Activated CD4-positive, alpha-beta T cell treated with anti-CD3 and anti-CD28 coated beads, Interleukin-2, amount 50 U/mL, for 16 hours (primary cell): ENCODE results near the gene SPOP.

Experiments used
- DNase-seq: peaks from one replicate; pipeline ENCODE4 v3.0.0-alpha.2; 2020

Gene SPOP

DNA sequence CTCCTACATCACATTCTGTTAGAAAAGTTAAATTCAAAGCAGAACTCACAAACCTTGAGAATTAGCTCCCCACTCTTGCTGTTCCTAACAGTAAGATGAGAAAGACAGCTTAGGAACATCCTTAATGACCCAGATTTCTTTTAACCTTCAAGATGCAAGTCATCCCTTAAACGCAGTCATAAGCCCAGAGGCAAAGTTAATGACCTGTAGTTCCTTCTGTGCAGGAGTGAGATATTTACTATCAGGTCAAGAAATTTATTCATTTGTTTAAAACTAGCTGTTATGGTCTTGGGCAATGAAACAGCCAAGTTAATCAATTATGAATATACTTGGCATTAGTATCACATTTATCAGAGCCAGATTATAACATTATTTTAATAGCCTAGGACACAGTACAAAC, 65.2 kb downstream of the SPOP start:
- DNase-seq: no peak

DNA sequence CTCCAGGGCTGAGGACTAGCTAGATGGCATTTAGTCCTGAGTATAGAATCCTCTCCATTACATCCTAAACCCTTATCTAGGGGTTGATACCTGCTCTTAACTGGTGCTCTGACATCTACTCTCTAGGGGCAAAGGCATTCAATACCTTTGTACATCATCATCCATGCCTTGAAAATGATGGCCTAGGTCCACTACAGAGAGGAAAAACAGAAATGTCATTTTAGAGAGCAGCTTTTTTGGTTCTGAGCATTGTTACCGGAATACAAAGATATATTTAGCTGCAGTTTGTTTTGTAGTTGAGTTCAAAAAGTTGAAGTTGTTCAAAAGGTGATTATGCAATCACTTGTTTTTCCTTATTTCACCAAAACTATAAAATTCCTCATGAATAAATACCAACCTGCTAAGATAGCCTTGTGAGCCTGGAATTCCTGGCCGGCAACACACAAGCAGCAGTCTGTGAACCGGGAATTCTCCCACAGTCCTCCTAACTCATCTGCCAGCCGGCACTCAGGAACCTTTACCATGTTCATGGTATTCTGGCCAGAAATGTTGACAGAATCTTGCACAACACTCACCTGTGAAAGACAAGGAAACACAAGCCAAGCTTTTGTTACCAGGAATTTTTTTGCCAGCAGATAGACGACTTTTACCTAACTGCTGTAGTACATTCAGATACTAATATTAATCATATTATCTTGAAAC, 66.9 kb downstream of the SPOP start:
- no peak for DNase-seq

DNA sequence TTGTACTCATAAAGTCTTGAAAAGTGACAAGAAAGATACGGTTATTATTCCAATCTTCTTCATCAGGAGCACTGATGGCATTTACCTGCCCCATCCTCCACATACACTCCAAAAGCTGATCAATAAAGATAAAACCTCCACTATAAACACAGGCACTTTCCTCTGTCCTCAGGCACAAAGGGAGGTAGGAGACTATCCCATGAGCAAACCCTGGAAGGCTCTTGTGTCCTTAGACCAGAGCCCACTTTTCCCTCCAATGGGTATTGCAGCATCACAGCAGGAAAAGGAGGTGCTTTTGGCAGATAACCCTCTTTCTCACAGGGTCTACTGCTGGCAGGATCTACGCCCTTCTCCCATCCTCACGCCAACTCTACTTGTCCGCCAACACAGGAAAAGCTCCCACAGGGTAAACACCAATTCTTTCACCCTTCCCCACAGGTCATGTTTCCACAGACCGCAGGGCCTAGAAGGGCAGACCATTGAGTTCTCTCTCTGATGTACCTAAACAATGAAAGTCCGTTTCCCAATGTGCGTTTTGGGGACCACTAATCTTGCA, 73.5 kb downstream of the SPOP start:
- DNase-seq: no peak

DNA sequence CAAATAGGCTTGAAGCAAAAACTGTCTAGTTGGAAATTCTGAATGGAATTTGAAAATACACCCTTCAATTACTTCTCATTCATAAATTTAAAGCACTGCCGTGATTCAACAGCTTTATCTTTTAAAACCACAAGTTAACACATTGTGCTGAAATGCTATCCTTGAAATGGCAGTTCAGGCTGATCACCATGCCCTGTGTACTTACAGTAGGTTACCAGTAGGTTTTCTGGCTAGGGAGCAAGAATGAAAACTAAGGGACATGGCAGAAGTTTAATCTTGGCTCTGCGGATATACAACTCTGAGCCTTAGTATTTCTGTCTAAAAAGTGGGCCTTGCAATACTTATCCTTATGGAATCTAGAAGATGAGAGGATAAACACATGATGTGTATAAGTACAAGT, 74.2 kb downstream of the SPOP start:
- no peak for DNase-seq

DNA sequence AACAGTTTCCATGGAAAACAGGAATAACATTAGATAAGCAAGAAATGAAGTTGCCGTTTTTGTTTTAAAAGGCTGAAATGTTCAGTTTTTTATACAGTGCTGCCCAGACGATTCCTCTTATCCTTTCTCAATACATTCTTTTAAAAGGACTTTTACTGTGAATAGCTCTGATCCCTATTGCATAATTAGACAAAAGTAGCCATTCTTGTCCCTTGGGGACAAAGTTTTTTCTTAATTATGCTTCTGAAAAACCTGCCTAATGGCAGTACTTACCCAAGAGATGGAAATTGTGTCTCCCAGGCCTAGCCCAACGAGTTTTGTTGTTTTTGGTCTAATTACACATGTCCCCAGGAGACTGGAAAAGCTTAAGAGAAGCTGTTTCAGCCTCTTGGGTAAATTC, 74.7 kb downstream of the SPOP start:
- DNase-seq: no peak

DNA sequence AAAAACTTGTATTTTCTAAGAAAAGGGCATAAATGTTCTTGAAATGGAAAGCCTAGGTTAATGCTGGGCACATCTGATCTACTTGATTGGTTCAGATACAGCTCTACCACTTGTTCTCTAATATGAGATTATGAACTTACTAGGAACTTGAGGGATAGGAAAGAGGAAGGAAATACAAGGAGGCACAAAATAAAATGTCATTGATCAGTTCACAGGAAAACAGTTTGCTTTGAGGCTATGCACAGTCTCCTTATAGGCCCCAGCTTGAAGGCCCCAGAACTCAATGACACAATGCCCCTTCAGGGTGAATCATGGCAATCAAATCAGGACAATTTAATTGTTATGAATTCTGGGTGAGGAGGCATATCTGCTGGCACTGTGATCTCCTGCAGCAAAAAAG, 75.1 kb downstream of the SPOP start:
- DNase-seq: no peak

DNA sequence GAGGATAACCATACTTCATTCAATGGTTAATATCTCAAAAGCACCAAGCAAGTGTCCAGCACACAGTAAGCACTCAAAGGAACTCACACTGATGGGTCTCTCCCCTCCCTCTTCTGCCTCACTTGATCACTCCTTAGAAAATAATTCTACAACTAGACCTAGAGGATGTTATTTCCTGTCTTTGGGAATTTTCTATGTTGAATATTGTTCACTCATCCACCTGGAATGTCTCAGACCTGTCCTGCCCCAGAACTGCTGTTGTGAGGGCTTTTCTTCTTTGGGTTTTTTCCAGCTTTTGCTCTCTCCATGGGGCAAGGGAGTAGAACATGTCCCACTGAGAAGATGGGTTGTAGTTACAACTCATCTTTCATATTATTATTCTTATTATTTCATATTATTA, 76.9 kb downstream of the SPOP start:
- no peak for DNase-seq

DNA sequence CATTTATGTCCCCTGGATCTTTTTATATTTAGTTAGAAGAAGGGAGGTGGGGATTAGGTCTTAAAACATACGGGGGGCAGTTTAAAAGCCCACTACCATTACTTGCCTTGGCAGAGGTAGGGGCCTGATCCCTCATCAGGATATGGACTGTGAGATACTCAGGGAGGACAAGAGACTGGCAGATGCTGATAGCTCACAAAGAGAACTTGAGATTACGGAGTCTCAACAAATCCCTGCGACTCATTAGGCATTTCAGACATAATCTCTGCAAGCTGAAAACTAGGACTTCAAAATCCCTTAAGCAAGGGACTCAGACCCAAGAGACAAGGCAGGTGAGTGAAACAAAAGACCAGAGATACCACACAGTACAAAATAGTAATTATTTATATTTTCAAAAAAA, 79.0 kb downstream of the SPOP start:
- DNase-seq: no peak

DNA sequence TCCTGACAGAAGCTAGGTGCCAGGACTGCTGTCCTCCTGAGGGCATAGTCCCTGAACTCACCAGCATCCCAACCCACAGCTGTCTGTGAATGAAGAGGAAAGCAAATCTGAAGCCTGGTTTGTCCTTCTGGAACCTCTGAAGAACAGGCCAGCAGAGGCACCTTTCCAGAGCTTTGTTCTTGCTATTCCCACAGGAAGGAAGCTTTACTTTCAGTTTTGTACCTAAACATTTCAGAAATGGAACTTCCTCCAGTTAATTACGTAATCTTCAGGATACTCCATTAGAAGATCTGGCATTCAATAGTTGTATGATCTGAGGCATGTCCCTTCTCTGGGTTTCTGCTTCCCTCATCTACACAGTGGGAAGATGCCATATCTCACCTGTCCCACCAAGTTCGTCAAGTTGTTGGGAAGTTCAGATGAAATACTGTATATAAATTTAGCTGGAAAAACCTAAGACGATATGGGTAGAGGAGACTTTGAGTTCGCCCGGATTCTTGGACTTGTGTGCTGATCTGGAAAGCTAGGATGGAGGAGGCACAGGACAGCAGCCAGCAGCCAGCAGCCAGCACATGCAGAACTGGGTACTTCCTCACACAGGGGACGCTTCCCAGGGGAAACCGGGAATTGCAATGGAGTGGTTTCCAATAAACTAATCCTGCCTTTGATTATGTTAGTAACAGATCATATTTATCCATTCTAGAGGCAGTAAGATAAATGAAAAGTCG, 79.8 kb downstream of the SPOP start:
- no peak for DNase-seq

DNA sequence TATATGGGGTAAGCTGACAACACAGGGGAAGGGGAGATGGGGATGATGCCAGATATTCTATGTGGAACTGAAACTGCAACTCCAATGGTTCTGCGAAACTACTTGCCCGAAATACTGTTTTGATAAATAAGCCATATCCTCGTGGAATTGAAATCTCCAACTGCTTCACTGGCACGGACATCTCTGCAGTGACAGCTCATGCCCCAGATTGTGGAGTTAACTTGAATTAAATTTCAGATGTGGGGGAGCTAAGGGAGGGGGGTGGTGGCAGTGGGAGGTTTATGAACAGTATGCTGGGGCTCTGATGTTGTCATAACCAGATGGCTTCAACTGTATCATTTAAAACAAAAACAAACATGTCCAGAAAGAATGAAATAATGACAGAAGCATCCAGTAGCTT, 80.5 kb downstream of the SPOP start:
- no peak for DNase-seq

DNA sequence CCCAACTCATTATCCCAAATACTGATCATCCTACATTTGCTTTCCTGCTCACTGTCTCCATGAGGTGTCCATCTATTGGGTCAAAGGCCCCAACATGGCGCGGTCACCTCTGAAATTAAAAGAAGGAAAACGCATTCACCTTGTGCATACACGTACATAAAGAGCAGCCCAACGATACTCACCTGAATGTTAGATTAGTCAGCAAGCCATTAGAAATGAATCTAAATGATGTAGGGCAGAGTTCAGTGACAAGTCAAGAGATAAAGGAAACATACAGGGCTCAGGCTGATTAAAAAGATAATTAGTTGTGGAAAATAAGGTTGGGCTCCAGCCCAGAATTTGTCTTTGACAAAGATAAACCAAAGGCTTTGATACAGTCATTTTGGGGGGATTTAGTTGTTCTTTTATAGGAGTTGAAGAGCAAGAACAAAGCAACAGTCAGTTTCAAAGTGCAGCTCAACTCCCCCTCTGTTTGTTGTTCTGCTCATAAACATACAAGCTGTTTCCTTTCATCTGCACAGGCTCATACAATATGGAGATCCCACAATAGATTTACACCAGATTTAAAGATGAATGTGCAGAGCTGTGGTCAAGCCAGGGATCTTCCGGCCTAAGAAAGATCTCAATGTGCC, 81.2 kb downstream of the SPOP start:
- DNase-seq: no peak

DNA sequence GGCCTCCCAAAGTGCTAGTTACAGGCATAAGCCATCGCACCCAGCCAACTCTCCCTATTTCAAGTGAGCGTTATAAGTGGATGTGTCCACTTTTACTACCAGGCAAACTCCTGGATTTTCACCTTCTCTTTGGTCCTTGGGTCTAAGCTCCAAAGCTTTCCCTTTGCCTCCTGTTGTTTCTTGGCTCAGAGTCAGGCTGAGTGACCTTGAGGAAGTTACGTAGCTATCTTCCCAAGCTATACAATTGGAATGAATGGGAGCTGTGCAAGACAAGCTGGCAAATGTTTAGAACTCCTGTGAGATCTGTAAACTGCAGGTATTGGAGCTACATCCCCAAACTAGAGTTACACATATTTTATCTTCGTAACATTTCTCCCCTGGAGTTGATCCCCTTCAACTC, 81.9 kb downstream of the SPOP start:
- no peak for DNase-seq

DNA sequence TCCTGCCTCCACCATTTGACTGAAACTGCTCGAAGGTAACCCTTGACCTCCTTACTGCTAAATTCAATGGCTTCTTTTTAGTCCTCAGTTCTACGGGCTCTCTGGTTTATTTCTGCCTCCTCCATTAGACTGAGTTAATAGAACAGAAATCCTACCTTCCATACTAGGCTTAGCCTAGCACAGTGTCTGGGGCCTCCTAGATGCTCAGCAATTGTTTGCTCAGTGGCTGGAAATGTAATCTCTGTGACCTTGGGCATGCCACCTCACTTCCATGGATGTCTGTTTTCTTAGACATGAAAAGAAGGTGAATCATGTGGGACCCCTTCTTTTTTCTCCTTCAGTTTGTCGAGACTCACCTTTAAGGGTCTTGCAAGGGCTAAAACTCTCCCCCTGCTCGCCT, 82.6 kb downstream of the SPOP start:
- DNase-seq: no peak

DNA sequence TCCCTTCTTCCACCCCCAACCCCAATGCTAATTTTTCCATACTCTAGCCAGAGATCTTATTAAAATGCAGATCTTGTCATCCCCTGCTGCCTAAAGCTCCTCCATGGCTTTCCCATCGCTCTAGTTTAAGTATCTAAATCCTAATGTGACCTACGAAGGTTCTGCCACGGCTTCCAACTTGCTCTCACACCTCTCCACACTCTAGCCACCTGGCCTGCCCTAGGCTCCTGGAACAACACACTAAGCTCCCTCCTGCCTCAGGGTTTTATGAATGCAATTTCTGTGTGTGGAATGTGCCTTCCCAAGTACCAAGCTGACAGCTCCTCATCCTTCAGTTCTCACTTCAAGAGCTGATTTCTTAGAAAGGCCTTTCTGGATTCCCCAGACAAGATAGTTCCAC, 85.6 kb downstream of the SPOP start:
- DNase-seq: no peak

DNA sequence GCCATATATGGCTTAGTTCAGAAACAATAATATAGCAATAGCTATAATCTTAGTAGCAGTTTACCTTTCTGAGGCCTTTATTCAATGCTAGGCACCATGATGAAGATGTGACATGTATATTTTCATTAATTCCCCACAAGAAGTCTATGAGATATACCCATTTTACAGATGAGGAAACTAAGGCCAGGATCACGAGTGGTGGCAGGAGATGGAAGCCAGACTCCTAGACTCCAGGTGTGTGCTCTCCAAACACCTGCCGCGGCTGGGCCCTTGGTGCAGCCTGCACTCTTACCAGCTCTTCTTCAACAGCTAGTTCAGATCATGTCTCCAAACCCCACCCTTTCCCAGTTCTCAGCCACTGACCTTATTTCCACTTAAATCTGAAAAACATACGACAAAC, 87.0 kb downstream of the SPOP start:
- no peak for DNase-seq

DNA sequence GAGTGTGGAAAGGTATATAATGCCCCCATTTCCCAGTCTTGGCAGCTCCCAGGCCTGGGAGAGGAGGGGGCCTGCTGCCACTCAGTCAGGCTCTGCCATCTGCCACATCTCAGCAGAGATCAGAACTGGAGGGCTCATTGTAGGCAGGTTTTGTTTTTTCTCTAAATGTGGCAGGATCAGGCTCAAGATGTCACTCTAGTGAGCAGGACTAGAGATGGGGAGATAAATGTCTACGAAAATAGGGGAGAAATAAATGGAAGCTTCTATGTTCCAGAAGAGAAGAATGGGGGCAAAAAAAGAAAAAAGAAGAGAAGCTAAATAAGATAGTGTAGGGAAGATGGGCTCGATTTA, 88.3 kb downstream of the SPOP start:
- DNase-seq: no peak

DNA sequence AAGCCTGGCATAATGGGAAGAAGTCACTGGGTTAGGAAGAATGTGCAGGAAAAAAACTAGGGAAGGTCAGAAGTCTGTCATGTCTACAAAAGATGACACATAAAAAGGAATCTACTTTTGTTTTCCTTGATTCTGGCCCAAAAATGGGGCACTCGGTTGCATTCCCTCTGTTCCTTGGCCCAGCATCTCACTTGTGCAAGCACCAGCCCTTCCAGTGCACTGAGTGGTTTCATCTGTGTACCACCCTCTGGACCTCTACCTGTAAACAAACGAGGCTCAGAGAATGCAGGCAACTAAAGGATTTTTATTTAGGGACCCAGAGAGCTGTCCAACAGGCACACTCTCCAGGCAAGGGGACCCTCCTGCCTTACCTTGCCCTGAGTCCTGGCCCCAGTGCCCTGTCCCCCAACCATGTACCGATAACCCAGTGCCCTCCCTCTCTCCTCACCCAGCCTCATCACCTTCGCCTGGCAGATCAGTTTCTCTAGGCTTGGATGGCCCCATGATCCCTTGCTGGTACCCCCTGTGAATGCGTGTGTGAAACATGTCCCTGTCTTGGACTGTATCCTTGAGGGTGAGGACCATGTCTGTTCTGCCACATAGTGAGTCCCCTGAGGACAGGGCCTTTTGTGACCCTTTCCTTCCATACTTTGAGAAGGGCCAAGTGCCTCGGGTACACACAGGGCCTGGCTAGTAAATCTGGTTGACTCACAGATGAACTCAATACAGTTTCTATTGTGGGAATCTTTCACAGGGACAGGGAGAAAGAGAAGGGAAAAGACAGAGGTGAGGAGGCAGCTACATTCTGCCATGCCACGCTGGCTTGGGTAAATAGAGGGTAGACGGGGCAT, 88.9 kb downstream of the SPOP start:
- no peak for DNase-seq

DNA sequence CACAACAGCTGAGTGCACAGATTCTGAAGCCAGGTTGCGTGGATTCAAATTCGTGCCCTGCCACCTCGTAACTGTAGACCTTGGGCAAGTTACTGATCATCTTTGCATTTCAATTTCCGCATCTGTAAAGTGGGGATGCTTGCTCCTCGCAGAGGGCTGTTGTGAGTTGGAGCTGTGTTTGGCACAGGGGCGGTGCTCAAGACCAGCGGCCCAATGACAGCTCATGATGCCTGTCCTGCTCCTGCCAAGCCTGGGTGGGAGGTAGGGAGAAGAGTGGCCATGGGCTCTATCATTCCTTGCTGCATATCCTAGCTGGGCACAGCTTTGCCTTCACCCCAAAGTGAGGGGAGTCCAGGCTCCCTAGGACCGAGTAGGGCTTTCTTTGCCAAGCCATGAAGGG, 89.6 kb downstream of the SPOP start:
- DNase-seq: no peak

DNA sequence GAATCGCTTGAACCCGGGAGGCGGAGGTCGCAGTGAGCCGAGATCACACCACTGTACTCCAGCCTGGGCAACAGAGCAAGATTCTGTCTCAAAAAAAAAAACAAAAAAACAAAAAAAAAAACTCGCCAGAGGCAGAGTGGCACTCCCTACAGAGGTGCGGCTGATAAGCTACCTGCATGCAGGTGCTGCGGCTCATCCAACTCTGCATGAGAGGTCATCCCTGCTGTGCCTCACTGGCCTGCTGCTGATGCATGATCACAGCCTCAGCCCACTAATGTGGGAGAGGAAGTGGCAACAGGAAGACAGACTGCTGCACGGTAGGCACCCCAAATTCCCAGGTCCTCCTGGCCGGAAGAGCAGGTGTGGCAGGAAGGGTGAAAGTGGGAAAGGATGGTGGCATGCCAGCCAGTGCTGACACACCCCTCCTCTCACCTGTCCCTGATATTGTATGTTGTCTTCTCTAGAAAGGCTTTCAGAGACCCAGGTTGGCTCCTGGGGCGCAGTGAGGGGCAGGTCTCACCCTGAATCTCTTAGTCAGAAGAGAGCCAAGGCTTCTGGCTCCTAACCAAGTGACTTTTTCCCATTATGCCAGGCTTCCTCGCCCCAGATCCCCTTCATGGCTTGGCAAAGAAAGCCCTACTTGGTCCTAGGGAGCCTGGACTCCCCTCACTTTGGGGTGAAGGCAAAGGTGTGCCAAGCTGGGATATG, 90.4 kb downstream of the SPOP start:
- DNase-seq: no peak

DNA sequence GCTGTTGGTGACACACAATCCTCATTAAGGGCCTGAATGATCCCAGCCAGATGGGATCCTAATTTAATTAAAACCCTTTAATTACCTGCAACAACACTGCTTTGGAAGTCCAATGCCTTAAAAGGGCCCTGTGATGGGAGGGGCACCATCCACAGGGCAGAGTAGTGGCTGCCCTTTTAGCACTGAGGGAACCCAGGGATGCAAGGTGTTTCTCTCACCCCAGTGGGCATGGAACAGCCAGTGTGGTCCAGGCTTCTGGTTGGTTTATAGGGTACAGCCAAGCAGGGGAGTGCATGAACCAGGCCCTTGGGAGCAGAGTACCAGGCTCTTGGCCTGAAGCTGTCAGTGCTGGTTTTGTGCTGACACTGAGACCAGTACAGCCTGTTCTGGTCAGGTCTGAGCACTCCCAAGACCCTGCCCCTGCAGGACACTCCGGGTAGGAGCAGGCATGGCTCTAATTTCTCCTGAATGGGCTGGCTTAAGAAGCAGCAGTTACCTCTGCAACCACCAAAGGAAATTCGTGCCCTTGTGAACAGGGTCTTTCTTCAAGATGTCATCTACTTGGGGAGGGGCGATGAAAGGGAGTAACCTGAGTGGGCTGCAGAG, 92.4 kb downstream of the SPOP start:
- DNase-seq: no peak

DNA sequence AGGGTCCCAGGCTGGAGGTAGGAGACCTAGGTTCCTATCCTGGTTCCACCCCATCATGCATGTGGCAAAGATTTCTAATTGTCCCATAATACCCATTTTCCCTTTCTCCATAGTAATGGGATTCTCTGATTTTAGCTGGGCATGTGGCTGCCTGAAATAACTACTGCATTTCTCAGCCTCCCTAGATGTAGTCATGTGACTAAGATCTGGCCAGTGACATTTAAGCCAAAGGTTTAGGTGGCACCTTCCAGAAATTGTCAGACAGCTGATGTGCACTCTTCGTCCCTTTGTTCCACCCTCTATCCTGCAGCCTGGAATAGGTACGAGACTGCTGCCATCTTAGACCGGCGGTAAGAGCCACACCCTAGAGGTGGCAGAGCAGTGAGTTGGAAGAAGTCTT, 94.0 kb downstream of the SPOP start:
- no peak for DNase-seq

DNA sequence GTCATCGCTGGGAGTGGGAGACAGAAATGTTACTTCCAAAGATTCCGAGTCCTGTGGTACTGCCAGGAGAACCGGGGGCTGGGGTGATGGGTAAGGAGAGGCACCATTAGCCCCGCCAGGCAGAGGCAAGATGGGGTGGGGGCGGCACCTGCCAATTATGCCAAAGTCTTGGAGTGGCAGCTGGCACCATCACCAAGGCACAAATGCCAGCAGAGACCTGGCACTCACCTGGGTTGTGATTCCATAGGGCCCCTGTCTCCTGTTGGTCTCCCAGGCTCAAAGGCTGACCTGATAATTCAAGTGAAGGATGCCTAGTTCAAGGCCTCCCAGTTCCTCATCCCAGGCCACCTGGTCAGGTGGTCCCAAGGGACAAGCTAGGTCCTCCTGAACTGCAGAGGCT, 94.7 kb downstream of the SPOP start:
- DNase-seq: no peak
